Measurements from ENCODE around the gene EML6. TPM values are rescaled to one million over a fixed set of nuclear protein-coding genes. Genes with fewer than 3 reads are reported as not detected.

The EML6 gene
- total RNA-seq, 1 experiment from 2014 or later = 6.6 TPM

GRCh38 chr2:54687595-54688152, 35.8 kb upstream of the EML6 start:
- Histone ChIP-seq H3K9me2 (ENCODE audit: insufficient read depth) (0 out of 2 replicates have a peak, but pooled peaks cover 5% of the 10 kb centered on the region), H3K36me3 (ENCODE audit: control insufficient read depth in 1 of 2, insufficient read depth in 2 of 2, low read length in 2 of 2) (no peaks in the 10 kb centered on the region), H3K4me2 (ENCODE audit: low read length) (no peak overlapping the region), H3K27me3 (ENCODE audit: insufficient read depth, low read length) (no peaks in the 10 kb centered on the region), H3K9ac (ENCODE audit: low read length) (no peak overlapping the region), H3K79me2 (ENCODE audit: insufficient read depth, low read length) (no peaks in the 10 kb centered on the region), H3K4me1 (ENCODE audit: control insufficient read depth in 1 of 2, insufficient read depth in 2 of 2, low read length in 2 of 2) (no peaks in the 10 kb centered on the region), H2AFZ (ENCODE audit: low read depth, low read length, poor library complexity, severe bottlenecking) (no peak overlapping the region), H3K27ac (ENCODE audit: low read depth, low read length) (no peak overlapping the region), H4K20me1 (ENCODE audit: insufficient read depth) (no peaks in the 10 kb centered on the region), H3K4me3 (replicated peaks in 1 of 2; ENCODE audit: low read depth in 1 of 2, low read length in 2 of 2) (no peak overlapping the region), H3K9me3 (ENCODE audit: control insufficient read depth in 1 of 2, insufficient read depth in 1 of 2, low read depth in 1 of 2, low read length in 2 of 2) (no peaks in the 10 kb centered on the region)
- ChIA-PET CTCF (no interaction called here), POLR2A (no interaction called here), RAD21 (ENCODE audit: low non-redundant PET in 1 of 2, low total read pairs in 2 of 2, uncharacterized antibody in 2 of 2, unreplicated experiment in 2 of 2) (no interaction called here)
- no peak for ATAC-seq
- intact Hi-C loops (cut with micrococcal nuclease) = no loop called here
- BruUV-seq (replicated peaks) = no TSS peak
- no peak for TF ChIP-seq YY1 (IDR thresholded peaks at IDR 0.05; ENCODE audit: extremely low read depth, insufficient replicate concordance, low read depth, low read length)
- no peak for TF ChIP-seq EZH2phosphoT487 (IDR thresholded peaks at IDR 0.05; ENCODE audit: borderline replicate concordance)
- TF ChIP-seq MAX (IDR thresholded peaks at IDR 0.05) = no peak
- TF ChIP-seq TCF7L2 (IDR thresholded peaks at IDR 0.05; ENCODE audit: borderline replicate concordance, extremely low read depth, insufficient read depth, insufficient read length) = no peak
- no peak for TF ChIP-seq POLR2A (IDR thresholded peaks at IDR 0.05; ENCODE audit: borderline replicate concordance, extremely low read depth, insufficient read depth, insufficient read length)
- no peak for DNase-seq (ENCODE audit: low read depth, low spot score)

GRCh38 chr2:54691445-54692135, 31.9 kb upstream of the EML6 start:
- no peaks in the 10 kb centered on the region for H4K20me1 ChIP-seq (ENCODE audit: insufficient read depth)
- no peak overlapping the region for H3K4me3 ChIP-seq (replicated peaks in 1 of 2; ENCODE audit: low read depth in 1 of 2, low read length in 2 of 2)
- ChIA-PET CTCF (interaction anchor here (1.1 to 1.7 kb wide), 2 partner anchors 13 to 585 kb away, joined by 4 to 6 read pairs; no protein-coding TSS in a partner anchor), RAD21 (ENCODE audit: low non-redundant PET in 1 of 2, low total read pairs in 2 of 2, uncharacterized antibody in 2 of 2, unreplicated experiment in 2 of 2) (no interaction called here), POLR2A (no interaction called here)
- no peak overlapping the region for H2AFZ ChIP-seq (ENCODE audit: low read depth, low read length, poor library complexity, severe bottlenecking)
- H3K4me2 ChIP-seq (ENCODE audit: low read length) = no peak overlapping the region
- no peaks in the 10 kb centered on the region for H3K79me2 ChIP-seq (ENCODE audit: insufficient read depth, low read length)
- H3K27ac ChIP-seq (ENCODE audit: low read depth, low read length) = no peak overlapping the region
- no peaks in the 10 kb centered on the region for H3K9me2 ChIP-seq (ENCODE audit: insufficient read depth)
- H3K9me3 ChIP-seq (ENCODE audit: control insufficient read depth in 1 of 2, insufficient read depth in 1 of 2, low read depth in 1 of 2, low read length in 2 of 2) = no peaks in the 10 kb centered on the region
- BruUV-seq (replicated peaks) = no TSS peak
- TF ChIP-seq RAD21 (IDR thresholded peaks at IDR 0.05; ENCODE audit: low read depth) = peak; percentile 24; the same call in 1 of the 2 replicates
- no peak for TF ChIP-seq EZH2phosphoT487 (IDR thresholded peaks at IDR 0.05; ENCODE audit: borderline replicate concordance)
- no peak for TF ChIP-seq ZFX (IDR thresholded peaks at IDR 0.05)
- TF ChIP-seq YY1 (IDR thresholded peaks at IDR 0.05; ENCODE audit: extremely low read depth, insufficient replicate concordance, low read depth, low read length) = no peak
- TF ChIP-seq CTCF (IDR thresholded peaks at IDR 0.05 in 2 of 3, conservative IDR thresholded peaks at IDR 0.05 in 1 of 3; ENCODE audit: borderline replicate concordance in 1 of 3, insufficient read depth in 1 of 3, low read depth in 2 of 3, low read length in 2 of 3) = no peak
- no peaks in the 10 kb centered on the region for H3K4me1 ChIP-seq (ENCODE audit: control insufficient read depth in 1 of 2, insufficient read depth in 2 of 2, low read length in 2 of 2)
- H3K27me3 ChIP-seq (ENCODE audit: insufficient read depth, low read length) = no peaks in the 10 kb centered on the region
- DNase-seq (ENCODE audit: low read depth, low spot score) (no peak), ATAC-seq (no peak)
- intact Hi-C loops (cut with micrococcal nuclease) = no loop called here
- H3K36me3 ChIP-seq (ENCODE audit: control insufficient read depth in 1 of 2, insufficient read depth in 2 of 2, low read length in 2 of 2) = no peaks in the 10 kb centered on the region
- H3K9ac ChIP-seq (ENCODE audit: low read length) = no peak overlapping the region

Measured in HCT116 (cell line).